Natural killer cell (primary cell): ENCODE data around the gene PTPRA. TPM values are rescaled to one million over a fixed set of nuclear protein-coding genes. Genes with fewer than 3 reads are reported as not detected.
A peak's percentile ranks its signal among the peaks of the same experiment; 100 is the strongest.
"Not testable (repeated sequence)": the region's sequence is repeated elsewhere in the genome, so short reads cannot be mapped to it uniquely, and the experiment has no call there.

Experiments used
- ATAC-seq, 3 donors: fragments of 150-1000 bp in 2 of 3; fragments of 200-7000 bp in 1 of 3; cut with Tn5 transposase; 1 replicate in 1 of 3; 2 replicates in 2 of 3; pipeline ENCODE4 v1.10.0; 2021; ENCODE audit warnings: mild to moderate bottlenecking in 2 of 3, moderate library complexity in 2 of 3
- DNase-seq, 2 donors: peaks; one replicate each; pipeline versions ENCODE4 v3.0.0 to v3.0.0-alpha.2; 2013 to 2021; ENCODE audit warnings: mixed read lengths in 1 of 2
- H3K27ac ChIP-seq: one replicate; pipeline ENCODE4 v1.5.1; 2013; ENCODE audit warnings: mild to moderate bottlenecking, low read length
- H3K27me3 ChIP-seq: one replicate; pipeline ENCODE4 v1.6.1; 2013; ENCODE audit warnings: low read length; ENCODE audit not compliant: control insufficient read depth, insufficient read depth
- H3K36me3 ChIP-seq: one replicate; pipeline ENCODE4 v1.6.1; 2013; ENCODE audit warnings: low read length; ENCODE audit not compliant: control insufficient read depth, insufficient read depth
- H3K4me1 ChIP-seq: one replicate; pipeline ENCODE4 v1.6.1; 2013; ENCODE audit warnings: low read length; ENCODE audit not compliant: control insufficient read depth, insufficient read depth
- H3K4me3 ChIP-seq: one replicate; pipeline ENCODE4 v1.5.1; 2013; ENCODE audit warnings: low read length
- H3K9me3 ChIP-seq: one replicate; pipeline ENCODE4 v1.6.1; 2013; ENCODE audit warnings: low read length; ENCODE audit not compliant: control insufficient read depth, insufficient read depth
- H3K27ac Mint-ChIP-seq, 2 donors: one replicate each; pipeline ENCODE4 v1.8.0; 2022; ENCODE audit warnings: mild to moderate bottlenecking in 2 of 2, mixed read lengths in 2 of 2, moderate library complexity in 1 of 2
- H3K27me3 Mint-ChIP-seq, 2 donors: one replicate each; pipeline ENCODE4 v1.8.0; 2022; ENCODE audit warnings: low read depth in 2 of 2, mixed read lengths in 2 of 2
- H3K36me3 Mint-ChIP-seq: one replicate; pipeline ENCODE4 v1.8.0; 2022; ENCODE audit warnings: mixed read lengths
- H3K4me1 Mint-ChIP-seq, 2 donors: one replicate each; pipeline ENCODE4 v1.8.0; 2022; ENCODE audit warnings: mixed read lengths in 2 of 2
- H3K4me3 Mint-ChIP-seq: one replicate; pipeline ENCODE4 v1.8.0; 2022; ENCODE audit warnings: mild to moderate bottlenecking, moderate library complexity, mixed read lengths
- H3K9me3 Mint-ChIP-seq, 2 donors: one replicate each; pipeline ENCODE4 v1.8.0; 2022; ENCODE audit warnings: mixed read lengths in 2 of 2
- WGBS: methylation state at CpG from one replicate; pipeline ENCODE4 v1.1.7; 2013; ENCODE audit warnings: missing lambda C conversion rate; ENCODE audit not compliant: insufficient coverage; 5-methylcytosine and 5-hydroxymethylcytosine counted together
- intact Hi-C: fragments of 100-400 bp; cut with micrococcal nuclease; formaldehyde crosslinking; loops from one replicate; pipeline ENCODE4 v1.14.2; 2022
- total RNA-seq, 4 donors: library from RNA; stranded (reverse); fragments of 120-200 nt in 1 of 4; gene quantifications; one replicate each; pipeline versions ENCODE4 v1.2.3 to v1.2.4, GENCODE V29; 2013 to 2022
- TF ChIP-seq, protein P1 (sequence below): fragments of 200-600 bp; IDR thresholded peaks from one replicate; pipeline ENCODE4 v1.8.0; 2022; ENCODE audit warnings: antibody characterized with exemption

PTPRA gene
- total RNA-seq, 3 donors from 2014 or later (not counting 1 experiment from before 2014, with no cell fraction given), result 125 to 172 (median 141) TPM

DNA sequence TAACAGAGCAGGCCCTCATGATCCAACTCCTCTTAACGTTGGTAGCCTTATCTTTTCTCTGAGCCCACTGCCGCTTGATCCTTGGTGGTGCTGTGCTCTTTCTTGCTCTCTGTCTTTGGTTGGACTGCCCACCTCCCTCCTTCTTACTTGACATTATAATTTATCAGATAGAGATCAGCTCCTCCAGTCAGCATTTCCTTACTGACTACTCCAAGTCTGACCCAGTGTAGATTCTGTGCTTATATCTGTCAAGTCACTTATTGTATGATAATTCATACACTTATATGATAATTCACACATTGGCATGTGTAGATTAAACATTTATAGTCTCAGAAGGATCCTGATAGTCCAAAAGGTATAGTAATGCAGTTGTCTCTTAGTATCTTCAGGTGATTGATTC, 18.1 kb downstream of the PTPRA start:
- no peaks in the 10 kb centered on the region for H3K27me3 Mint-ChIP-seq
- Histone ChIP-seq H3K36me3 (no peaks in the 10 kb centered on the region), H3K4me3 (no peak overlapping the region), H3K27ac (no peak overlapping the region), H3K27me3 (no peaks in the 10 kb centered on the region), H3K9me3 (no peaks in the 10 kb centered on the region), H3K4me1 (no peaks in the 10 kb centered on the region)
- peak overlapping the region; percentile 53 to 54 for H3K27ac Mint-ChIP-seq
- no peak overlapping the region for H3K4me3 Mint-ChIP-seq
- ATAC-seq, result no peak
- intact Hi-C loops, result no loop called here
- WGBS, result 90% methylated on average over 2 of the region's 2 CpGs
- no peaks in the 10 kb centered on the region for H3K36me3 Mint-ChIP-seq
- TF ChIP-seq, protein P1, sequence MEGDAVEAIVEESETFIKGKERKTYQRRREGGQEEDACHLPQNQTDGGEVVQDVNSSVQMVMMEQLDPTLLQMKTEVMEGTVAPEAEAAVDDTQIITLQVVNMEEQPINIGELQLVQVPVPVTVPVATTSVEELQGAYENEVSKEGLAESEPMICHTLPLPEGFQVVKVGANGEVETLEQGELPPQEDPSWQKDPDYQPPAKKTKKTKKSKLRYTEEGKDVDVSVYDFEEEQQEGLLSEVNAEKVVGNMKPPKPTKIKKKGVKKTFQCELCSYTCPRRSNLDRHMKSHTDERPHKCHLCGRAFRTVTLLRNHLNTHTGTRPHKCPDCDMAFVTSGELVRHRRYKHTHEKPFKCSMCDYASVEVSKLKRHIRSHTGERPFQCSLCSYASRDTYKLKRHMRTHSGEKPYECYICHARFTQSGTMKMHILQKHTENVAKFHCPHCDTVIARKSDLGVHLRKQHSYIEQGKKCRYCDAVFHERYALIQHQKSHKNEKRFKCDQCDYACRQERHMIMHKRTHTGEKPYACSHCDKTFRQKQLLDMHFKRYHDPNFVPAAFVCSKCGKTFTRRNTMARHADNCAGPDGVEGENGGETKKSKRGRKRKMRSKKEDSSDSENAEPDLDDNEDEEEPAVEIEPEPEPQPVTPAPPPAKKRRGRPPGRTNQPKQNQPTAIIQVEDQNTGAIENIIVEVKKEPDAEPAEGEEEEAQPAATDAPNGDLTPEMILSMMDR, result no peak
- no peak for DNase-seq
- H3K4me1 Mint-ChIP-seq, result peaks cover 70% of the 10 kb centered on the region in 2 donors
- H3K9me3 Mint-ChIP-seq, result no peaks in the 10 kb centered on the region

DNA sequence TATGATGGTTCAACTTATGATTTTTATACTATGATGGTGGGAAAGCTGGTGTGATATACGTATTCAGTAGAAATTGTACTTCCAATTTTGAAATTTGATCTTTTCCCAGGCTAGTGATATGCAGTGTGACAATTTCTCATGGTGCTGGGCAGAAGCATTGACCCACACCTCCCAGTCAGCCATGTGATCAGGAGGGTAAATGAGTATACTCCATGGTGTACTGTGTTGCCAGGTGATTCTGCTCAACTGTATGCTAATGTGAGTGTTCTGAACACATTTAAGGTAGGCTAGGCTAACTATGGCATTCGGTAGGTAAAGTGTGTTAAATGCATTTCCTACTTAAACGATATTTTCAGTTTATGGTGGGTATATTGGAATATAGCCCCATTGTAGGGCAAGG, 19.1 kb downstream of the PTPRA start:
- Histone ChIP-seq H3K27ac (no peak overlapping the region), H3K4me3 (no peak overlapping the region), H3K9me3 (no peaks in the 10 kb centered on the region), H3K27me3 (no peaks in the 10 kb centered on the region), H3K36me3 (no peaks in the 10 kb centered on the region), H3K4me1 (no peaks in the 10 kb centered on the region)
- ATAC-seq, result no peak
- no peak for DNase-seq
- 100% methylated on average over 3 of the region's 3 CpGs for WGBS
- no peak overlapping the region for H3K4me3 Mint-ChIP-seq
- intact Hi-C loops, result no loop called here
- TF ChIP-seq, protein P1, result no peak
- peak overlapping the region; percentile 21 to 23 for H3K27ac Mint-ChIP-seq
- no peaks in the 10 kb centered on the region for H3K27me3 Mint-ChIP-seq
- H3K4me1 Mint-ChIP-seq, result peaks cover 73 to 74% of the 10 kb centered on the region in 2 donors
- no peaks in the 10 kb centered on the region for H3K9me3 Mint-ChIP-seq
- H3K36me3 Mint-ChIP-seq, result no peaks in the 10 kb centered on the region

DNA sequence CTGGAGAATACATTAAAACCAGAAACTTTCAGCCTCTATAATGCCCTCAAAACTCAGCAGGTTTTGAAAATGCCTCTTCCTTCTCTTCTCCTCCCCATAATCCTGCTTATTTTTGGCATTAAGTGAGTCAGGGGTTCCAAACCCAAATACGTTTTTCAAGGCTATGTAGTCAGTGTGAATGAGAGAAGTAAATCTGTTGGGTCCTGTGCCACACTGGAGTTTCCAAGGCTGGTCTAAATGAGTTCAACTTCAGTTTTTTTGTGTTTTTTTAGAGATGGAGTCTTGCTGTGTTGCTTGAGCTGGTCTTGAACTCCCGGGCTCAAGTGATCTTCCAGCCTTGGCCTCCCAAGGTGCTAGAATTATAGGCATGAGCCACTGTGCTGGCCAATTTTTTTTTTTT, 20.9 kb downstream of the PTPRA start:
- no peaks in the 10 kb centered on the region for H3K36me3 Mint-ChIP-seq
- H3K4me1 Mint-ChIP-seq, result peaks cover 68 to 69% of the 10 kb centered on the region in 2 donors
- H3K27me3 Mint-ChIP-seq, result no peaks in the 10 kb centered on the region
- Histone ChIP-seq H3K27ac (no peak overlapping the region), H3K4me3 (no peak overlapping the region), H3K27me3 (no peaks in the 10 kb centered on the region), H3K4me1 (peaks cover 4% of the 10 kb centered on the region), H3K36me3 (no peaks in the 10 kb centered on the region), H3K9me3 (no peaks in the 10 kb centered on the region)
- H3K27ac Mint-ChIP-seq, result peak overlapping the region; percentile 57 to 71
- TF ChIP-seq, protein P1, result no peak
- intact Hi-C loops, result no loop called here
- DNase-seq (no peak), ATAC-seq (no peak)
- H3K4me3 Mint-ChIP-seq, result no peak overlapping the region
- H3K9me3 Mint-ChIP-seq, result no peaks in the 10 kb centered on the region
- WGBS, result 78% methylated on average over 2 of the region's 2 CpGs

DNA sequence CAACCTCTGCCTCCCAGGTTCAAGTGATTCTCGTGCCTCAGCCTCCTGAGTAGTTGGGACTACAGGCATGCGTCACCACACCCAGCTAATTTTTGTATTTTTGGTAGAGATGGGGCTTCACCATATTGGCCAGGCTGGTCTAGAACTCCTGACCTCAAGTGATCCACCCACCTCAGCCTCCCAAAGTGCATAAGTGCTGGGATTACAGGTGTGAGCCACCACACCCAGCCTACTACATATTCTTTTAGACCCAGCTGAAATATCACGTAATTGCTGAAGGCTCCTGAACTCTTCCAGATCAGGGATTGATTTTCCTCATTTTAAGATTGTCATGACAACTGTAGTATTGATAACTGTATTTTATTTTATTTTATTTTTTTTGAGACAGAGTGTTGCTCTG, 21.9 kb downstream of the PTPRA start:
- H3K9me3 ChIP-seq, H3K27ac Mint-ChIP-seq, H3K36me3 Mint-ChIP-seq, H3K27me3 ChIP-seq, H3K4me1 ChIP-seq, H3K4me3 Mint-ChIP-seq, ATAC-seq, H3K9me3 Mint-ChIP-seq, H3K4me3 ChIP-seq, DNase-seq, H3K36me3 ChIP-seq, H3K27me3 Mint-ChIP-seq, H3K27ac ChIP-seq, intact Hi-C loops: not testable (repeated sequence)
- H3K4me1 Mint-ChIP-seq, result peaks cover 67 to 71% of the 10 kb centered on the region in 2 donors
- 100% methylated on average over 2 of the region's 3 CpGs for WGBS
